ENCODE data around the gene ATRNL1. TPM values are rescaled to one million over a fixed set of nuclear protein-coding genes. Genes with fewer than 3 reads are reported as not detected.
"Not testable (repeated sequence)": the region's sequence is repeated elsewhere in the genome, so short reads cannot be mapped to it uniquely, and the experiment has no call there.

Gene ATRNL1
- total and polyA plus RNA-seq, 7 experiments from 2014 or later: 0.46 to 1.0 TPM; not detected in 5

DNA sequence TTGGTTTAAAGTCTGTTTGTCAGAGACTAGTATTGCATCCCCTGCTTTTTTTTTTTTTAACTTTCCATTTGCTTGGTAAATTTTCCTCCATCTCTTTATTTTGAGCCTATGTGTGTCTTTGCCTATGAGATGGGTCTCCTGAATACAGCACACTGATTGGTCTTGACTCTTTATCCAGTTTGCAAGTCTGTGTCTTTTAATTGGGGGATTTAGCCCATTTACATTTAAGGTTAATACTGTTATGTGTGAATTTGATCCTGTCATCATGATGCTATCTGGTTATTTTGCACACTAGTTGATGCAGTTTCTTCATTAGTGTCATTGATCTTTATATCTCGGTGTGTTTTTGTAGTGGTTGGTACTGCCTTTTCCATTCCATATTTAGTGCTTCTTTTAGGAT is 226.5 kb downstream of the ATRNL1 start:
- CTCF ChIA-PET; H3K36me3 Mint-ChIP-seq; H3K4me3 ChIP-seq (ENCODE audit: low read length); H3K9me3 ChIP-seq (ENCODE audit: control insufficient read depth in 2 of 3, low read length in 3 of 3); H3K4me1 ChIP-seq (ENCODE audit: control insufficient read depth in 2 of 2, insufficient read depth in 2 of 2, low read length in 2 of 2); H3K36me3 ChIP-seq (ENCODE audit: control insufficient read depth in 2 of 3, insufficient read depth in 3 of 3, low read length in 3 of 3); POLR2A ChIA-PET; H3K4me3 Mint-ChIP-seq; H3K4me1 Mint-ChIP-seq; intact Hi-C loops (cut with micrococcal nuclease); H3K27me3 ChIP-seq (ENCODE audit: control insufficient read depth in 2 of 2, insufficient read depth in 2 of 2, low read length in 2 of 2); H3K27ac Mint-ChIP-seq; DNase-seq; H3K27ac ChIP-seq (ENCODE audit: low read depth, low read length); ATAC-seq; H3K27me3 Mint-ChIP-seq: not testable (repeated sequence)
- H3K9me3 Mint-ChIP-seq: peaks cover 0 to 38% (median 11%) of the 10 kb centered on the region in 11 donors

DNA sequence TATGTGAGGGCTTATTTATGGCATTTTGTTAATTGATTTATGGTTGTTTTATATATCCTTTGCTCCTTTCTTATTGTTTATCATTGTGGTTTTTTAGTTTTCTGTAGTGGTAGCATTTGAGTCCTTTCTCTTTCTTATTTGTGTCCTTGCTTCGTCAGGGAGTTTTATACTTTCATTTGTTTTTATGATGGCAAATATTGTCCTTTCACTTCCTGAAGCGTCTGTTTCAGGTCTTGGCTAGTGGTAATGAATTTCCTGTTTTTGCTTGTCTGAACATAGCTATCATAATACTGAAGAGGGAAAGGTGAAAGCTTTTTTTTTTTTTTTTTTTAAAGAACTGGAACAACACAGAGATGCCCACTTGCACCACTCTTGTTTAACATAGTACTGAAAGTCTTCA is 228.2 kb downstream of the ATRNL1 start:
- POLR2A ChIA-PET: no interaction called here
- Histone ChIP-seq H3K36me3 (ENCODE audit: control insufficient read depth in 2 of 3, insufficient read depth in 3 of 3, low read length in 3 of 3) (no peaks in the 10 kb centered on the region), H3K27me3 (ENCODE audit: control insufficient read depth in 2 of 2, insufficient read depth in 2 of 2, low read length in 2 of 2) (no peaks in the 10 kb centered on the region), H3K4me3 (ENCODE audit: low read length) (no peak overlapping the region), H3K4me1 (ENCODE audit: control insufficient read depth in 2 of 2, insufficient read depth in 2 of 2, low read length in 2 of 2) (no peaks in the 10 kb centered on the region), H3K27ac (ENCODE audit: low read depth, low read length) (no peak overlapping the region), H3K9me3 (ENCODE audit: control insufficient read depth in 2 of 3, low read length in 3 of 3) (no peaks in the 10 kb centered on the region)
- Mint-ChIP-seq H3K27me3 (no peaks in the 10 kb centered on the region), H3K27ac (no peak overlapping the region), H3K9me3 (peaks cover 0 to 44% (median 15%) of the 10 kb centered on the region in 11 donors), H3K36me3 (no peaks in the 10 kb centered on the region), H3K4me3 (no peak overlapping the region), H3K4me1 (no peaks in the 10 kb centered on the region)
- no peak for DNase-seq
- ATAC-seq: no peak
- intact Hi-C loops (cut with micrococcal nuclease): no loop called here
- CTCF ChIA-PET: no interaction called here

DNA sequence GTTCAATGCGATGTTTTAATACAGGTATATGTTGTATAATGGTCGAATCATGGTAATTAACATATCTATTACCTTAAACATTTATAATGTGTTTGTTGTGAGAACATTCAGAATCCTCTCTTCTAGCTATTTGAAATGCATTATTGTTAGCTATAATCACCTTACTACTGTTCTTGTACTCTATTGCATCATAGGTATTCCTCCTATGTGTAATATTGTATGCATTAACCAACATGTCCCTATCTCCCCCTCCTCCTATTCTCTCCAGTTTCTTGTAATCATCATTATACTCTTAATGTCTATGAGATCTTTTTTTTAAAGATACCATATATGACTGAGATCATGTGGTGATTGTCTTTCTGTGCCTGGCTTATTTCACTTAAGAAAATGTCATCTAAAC is 235.2 kb downstream of the ATRNL1 start:
- Mint-ChIP-seq H3K9me3 (peaks cover 0 to 24% (median 5%) of the 10 kb centered on the region in 11 donors), H3K27me3 (no peaks in the 10 kb centered on the region), H3K4me3 (no peak overlapping the region), H3K4me1 (no peaks in the 10 kb centered on the region), H3K36me3 (peaks cover 0 to 4% (median 0%) of the 10 kb centered on the region in 5 donors), H3K27ac (no peak overlapping the region)
- DNase-seq (no peak), ATAC-seq (no peak)
- no peak overlapping the region for H3K27ac ChIP-seq (ENCODE audit: low read depth, low read length)
- H3K4me1 ChIP-seq (ENCODE audit: control insufficient read depth in 2 of 2, insufficient read depth in 2 of 2, low read length in 2 of 2): no peaks in the 10 kb centered on the region
- H3K9me3 ChIP-seq (ENCODE audit: control insufficient read depth in 2 of 3, low read length in 3 of 3): no peaks in the 10 kb centered on the region
- no peak overlapping the region for H3K4me3 ChIP-seq (ENCODE audit: low read length)
- no peaks in the 10 kb centered on the region for H3K36me3 ChIP-seq (ENCODE audit: control insufficient read depth in 2 of 3, insufficient read depth in 3 of 3, low read length in 3 of 3)
- ChIA-PET CTCF (no interaction called here), POLR2A (no interaction called here)
- intact Hi-C loops (cut with micrococcal nuclease): no loop called here
- no peaks in the 10 kb centered on the region for H3K27me3 ChIP-seq (ENCODE audit: control insufficient read depth in 2 of 2, insufficient read depth in 2 of 2, low read length in 2 of 2)

DNA sequence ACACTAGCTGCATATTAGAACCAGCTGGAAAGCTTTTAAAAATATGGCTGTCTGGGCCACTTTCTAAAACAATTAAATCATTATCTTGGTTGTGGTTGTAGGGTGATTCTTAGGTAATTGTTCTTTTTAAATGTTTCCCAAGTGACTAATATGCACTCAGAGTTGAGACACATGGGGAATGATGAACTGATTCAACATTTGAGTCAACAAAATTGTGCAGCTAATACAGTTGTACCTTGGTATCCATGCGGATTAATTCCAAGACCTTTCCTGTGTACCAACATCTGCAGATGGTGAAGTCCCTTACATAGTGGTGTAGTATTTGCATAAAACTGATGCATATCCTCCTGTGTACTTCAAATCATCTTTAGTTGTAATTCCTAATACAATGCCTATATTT is 242.2 kb downstream of the ATRNL1 start:
- Histone ChIP-seq H3K27me3 (ENCODE audit: control insufficient read depth in 2 of 2, insufficient read depth in 2 of 2, low read length in 2 of 2) (no peaks in the 10 kb centered on the region), H3K9me3 (ENCODE audit: control insufficient read depth in 2 of 3, low read length in 3 of 3) (no peaks in the 10 kb centered on the region), H3K27ac (ENCODE audit: low read depth, low read length) (no peak overlapping the region), H3K36me3 (ENCODE audit: control insufficient read depth in 2 of 3, insufficient read depth in 3 of 3, low read length in 3 of 3) (no peaks in the 10 kb centered on the region), H3K4me1 (ENCODE audit: control insufficient read depth in 2 of 2, insufficient read depth in 2 of 2, low read length in 2 of 2) (no peaks in the 10 kb centered on the region), H3K4me3 (ENCODE audit: low read length) (no peak overlapping the region)
- Mint-ChIP-seq H3K4me3 (no peak overlapping the region), H3K27me3 (no peaks in the 10 kb centered on the region), H3K36me3 (peaks cover 0 to 4% (median 0%) of the 10 kb centered on the region in 5 donors), H3K4me1 (no peaks in the 10 kb centered on the region), H3K9me3 (peaks cover 0 to 13% (median 3%) of the 10 kb centered on the region in 11 donors), H3K27ac (no peak overlapping the region)
- DNase-seq: no peak
- CTCF ChIA-PET: no interaction called here
- intact Hi-C loops (cut with micrococcal nuclease): no loop called here
- POLR2A ChIA-PET: no interaction called here
- no peak for ATAC-seq

DNA sequence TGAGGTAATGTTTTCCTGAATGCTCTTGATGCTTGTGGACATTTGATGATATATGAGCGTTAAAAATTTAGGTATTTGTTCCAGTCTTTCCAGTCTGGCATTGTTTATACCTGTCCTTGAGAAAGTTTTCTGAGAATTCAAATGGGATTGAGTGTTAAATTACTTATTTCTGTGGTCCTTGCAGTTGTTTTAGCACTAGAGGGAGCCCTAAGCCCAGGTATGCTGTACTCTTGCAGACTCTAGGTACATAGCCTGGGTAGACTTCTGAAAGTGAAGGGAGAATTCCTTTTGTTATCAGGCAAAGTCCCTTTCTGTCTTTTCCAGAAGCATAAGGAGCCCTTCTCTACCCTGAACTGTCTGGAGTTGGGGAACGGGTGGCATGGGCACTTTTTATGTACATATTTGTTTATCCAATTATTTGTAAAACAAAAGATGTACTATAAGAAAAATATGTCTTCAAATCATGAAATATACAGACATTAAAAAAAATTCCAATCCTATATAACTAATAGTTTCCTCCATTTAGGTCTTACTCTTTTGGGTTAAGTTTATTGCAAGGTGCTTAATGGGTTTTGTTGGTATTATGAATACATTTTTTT is 262.1 kb downstream of the ATRNL1 start:
- ChIA-PET POLR2A (no interaction called here), CTCF (no interaction called here)
- no peak for ATAC-seq
- Histone ChIP-seq H3K36me3 (ENCODE audit: control insufficient read depth in 2 of 3, insufficient read depth in 3 of 3, low read length in 3 of 3) (no peaks in the 10 kb centered on the region), H3K27me3 (ENCODE audit: control insufficient read depth in 2 of 2, insufficient read depth in 2 of 2, low read length in 2 of 2) (no peaks in the 10 kb centered on the region), H3K9me3 (ENCODE audit: control insufficient read depth in 2 of 3, low read length in 3 of 3) (no peaks in the 10 kb centered on the region), H3K4me1 (ENCODE audit: control insufficient read depth in 2 of 2, insufficient read depth in 2 of 2, low read length in 2 of 2) (no peaks in the 10 kb centered on the region), H3K27ac (ENCODE audit: low read depth, low read length) (no peak overlapping the region), H3K4me3 (ENCODE audit: low read length) (no peak overlapping the region)
- peak in 1 of 9 donors; percentile 2 for DNase-seq
- no peak overlapping the region for H3K4me3 Mint-ChIP-seq
- H3K27me3 Mint-ChIP-seq: no peaks in the 10 kb centered on the region
- no peaks in the 10 kb centered on the region for H3K4me1 Mint-ChIP-seq
- peaks cover 0 to 1% (median 0%) of the 10 kb centered on the region in 11 donors for H3K9me3 Mint-ChIP-seq
- no peaks in the 10 kb centered on the region for H3K36me3 Mint-ChIP-seq
- no peak overlapping the region for H3K27ac Mint-ChIP-seq
- intact Hi-C loops (cut with micrococcal nuclease): loop anchor here in 1 of 2 donors (5.0 kb wide), 1 partner anchor 932 kb away; no protein-coding TSS in a partner anchor

DNA sequence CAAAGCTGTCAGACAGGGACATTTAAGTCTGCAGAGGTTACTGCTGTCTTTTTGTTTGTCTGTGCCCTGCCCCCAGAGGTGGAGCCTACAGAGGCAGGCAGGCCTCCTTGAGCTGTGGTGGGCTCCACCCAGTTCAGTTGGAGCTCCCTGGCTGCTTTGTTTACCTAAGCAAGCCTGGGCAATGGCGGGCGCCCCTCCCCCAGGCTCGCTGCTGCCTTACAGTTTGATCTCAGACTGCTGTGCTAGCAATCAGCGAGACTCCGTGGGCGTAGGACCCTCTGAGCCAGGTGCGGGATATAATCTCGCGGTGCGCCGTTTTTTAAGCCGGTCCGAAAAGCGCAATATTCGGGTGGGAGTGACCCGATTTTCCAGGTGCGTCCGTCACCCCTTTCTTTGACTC is 274.8 kb downstream of the ATRNL1 start:
- DNase-seq; ATAC-seq; H3K9me3 ChIP-seq (ENCODE audit: control insufficient read depth in 2 of 3, low read length in 3 of 3); H3K4me3 ChIP-seq (ENCODE audit: low read length); POLR2A ChIA-PET; H3K27ac ChIP-seq (ENCODE audit: low read depth, low read length); intact Hi-C loops (cut with micrococcal nuclease); H3K4me3 Mint-ChIP-seq; H3K4me1 ChIP-seq (ENCODE audit: control insufficient read depth in 2 of 2, insufficient read depth in 2 of 2, low read length in 2 of 2); H3K27me3 Mint-ChIP-seq; H3K27ac Mint-ChIP-seq; CTCF ChIA-PET; H3K36me3 ChIP-seq (ENCODE audit: control insufficient read depth in 2 of 3, insufficient read depth in 3 of 3, low read length in 3 of 3); H3K27me3 ChIP-seq (ENCODE audit: control insufficient read depth in 2 of 2, insufficient read depth in 2 of 2, low read length in 2 of 2); H3K4me1 Mint-ChIP-seq; H3K36me3 Mint-ChIP-seq: not testable (repeated sequence)
- H3K9me3 Mint-ChIP-seq: peaks cover 3 to 20% (median 9%) of the 10 kb centered on the region in 11 donors

DNA sequence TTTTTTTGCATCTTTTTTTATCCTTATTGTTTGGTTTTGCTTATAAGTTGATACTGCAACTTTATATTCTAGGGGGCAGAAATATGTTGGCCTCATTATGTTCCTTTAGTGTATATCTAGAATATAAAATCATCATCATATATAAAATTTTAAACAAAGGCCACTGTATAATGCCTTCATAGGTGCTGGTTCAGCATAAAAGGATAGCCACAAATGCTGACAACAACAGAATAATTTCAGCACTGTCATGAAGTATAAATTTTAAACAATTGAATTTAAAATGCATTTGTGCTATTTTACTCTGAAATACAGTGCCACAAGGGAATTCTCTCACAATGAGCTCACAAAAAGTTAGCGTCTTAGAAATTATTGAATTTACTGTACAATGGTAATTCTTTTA is 285.9 kb downstream of the ATRNL1 start:
- no peaks in the 10 kb centered on the region for H3K4me1 ChIP-seq (ENCODE audit: control insufficient read depth in 2 of 2, insufficient read depth in 2 of 2, low read length in 2 of 2)
- H3K27me3 ChIP-seq (ENCODE audit: control insufficient read depth in 2 of 2, insufficient read depth in 2 of 2, low read length in 2 of 2): no peaks in the 10 kb centered on the region
- no peak overlapping the region for H3K4me3 ChIP-seq (ENCODE audit: low read length)
- no peak overlapping the region for H3K27ac Mint-ChIP-seq
- H3K27me3 Mint-ChIP-seq: no peaks in the 10 kb centered on the region
- DNase-seq (no peak), ATAC-seq (no peak)
- H3K36me3 ChIP-seq (ENCODE audit: control insufficient read depth in 2 of 3, insufficient read depth in 3 of 3, low read length in 3 of 3): no peaks in the 10 kb centered on the region
- intact Hi-C loops (cut with micrococcal nuclease): no loop called here
- H3K36me3 Mint-ChIP-seq: no peaks in the 10 kb centered on the region
- no peak overlapping the region for H3K27ac ChIP-seq (ENCODE audit: low read depth, low read length)
- ChIA-PET POLR2A (no interaction called here), CTCF (no interaction called here)
- H3K4me3 Mint-ChIP-seq: no peak overlapping the region
- peaks cover 0 to 7% (median 0%) of the 10 kb centered on the region in 3 experiments for H3K9me3 ChIP-seq (ENCODE audit: control insufficient read depth in 2 of 3, low read length in 3 of 3)
- H3K9me3 Mint-ChIP-seq: peaks cover 0 to 18% (median 1%) of the 10 kb centered on the region in 11 donors
- H3K4me1 Mint-ChIP-seq: no peaks in the 10 kb centered on the region
